ENCODE results near the gene OSBPL7.

GRCh38 chr17:47820033-47820789 lies 1.4 kb downstream of the OSBPL7 start:
- no peak for TF ChIP-seq EZH2 (IDR thresholded peaks at IDR 0.05; ENCODE audit: borderline replicate concordance, low read length)
- no peak for TF ChIP-seq CTCF (IDR thresholded peaks at IDR 0.05; ENCODE audit: low read length)

Data from OCI-LY1 (cell line).